NCI-H128 (cell line): ENCODE measurements around the gene RADIL.
"Not testable (repeated sequence)": the region's sequence is repeated elsewhere in the genome, so short reads cannot be mapped to it uniquely, and the experiment has no call there.

ENCODE experiments used
- DNase-seq: peaks from one replicate; lab custom pipeline; 2025; ENCODE audit not compliant: unreplicated experiment; lab: John Stamatoyannopoulos, UW

RADIL gene

GRCh38 chr7:4809666-4810065 lies 73.8 kb downstream of the RADIL start:
- DNase-seq = no peak

- DNase-seq = no peak
These were observed 74.4 kb downstream of the RADIL start for GRCh38 chr7:4809091-4809591.

DNA sequence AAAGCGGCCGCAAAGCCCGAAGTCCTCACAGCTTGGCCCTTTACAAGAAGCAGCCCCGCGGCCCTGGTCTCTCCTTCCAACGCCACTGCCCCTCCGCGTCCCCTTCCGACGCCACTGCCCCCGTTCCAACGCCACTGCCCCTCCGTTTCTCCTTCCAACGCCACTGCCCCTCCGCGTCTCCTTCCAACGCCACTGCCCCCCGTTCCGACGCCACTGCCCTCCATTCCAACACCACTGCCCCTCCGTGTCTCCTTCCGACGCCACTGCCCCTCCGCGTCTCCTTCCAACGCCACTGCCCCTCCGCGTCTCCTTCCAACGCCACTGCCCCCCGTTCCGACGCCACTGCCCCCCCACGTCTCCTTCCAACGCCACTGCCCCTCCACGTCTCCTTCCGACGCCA lies 75.0 kb downstream of the RADIL start:
- DNase-seq = no peak

DNA sequence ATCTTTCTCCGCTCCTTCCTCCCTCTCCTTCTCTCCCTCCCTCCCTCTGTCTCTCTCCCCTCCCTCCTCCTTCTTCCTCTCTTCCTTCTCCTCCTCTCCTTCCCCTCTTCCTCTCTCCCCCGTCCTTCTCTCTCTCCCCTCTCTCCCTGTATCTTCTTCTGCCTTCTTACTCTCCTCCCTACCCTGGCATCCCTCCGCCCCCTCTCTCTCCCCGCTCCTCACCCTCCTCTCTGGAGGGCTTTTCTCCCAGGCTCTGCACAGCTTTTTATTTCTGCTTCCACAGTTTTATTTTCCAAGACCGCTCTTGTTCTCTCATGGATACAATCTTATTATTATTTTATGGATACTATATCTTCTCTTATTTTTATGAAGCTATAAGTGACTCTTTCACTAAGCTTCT lies 75.5 kb downstream of the RADIL start:
- DNase-seq = no peak

DNA sequence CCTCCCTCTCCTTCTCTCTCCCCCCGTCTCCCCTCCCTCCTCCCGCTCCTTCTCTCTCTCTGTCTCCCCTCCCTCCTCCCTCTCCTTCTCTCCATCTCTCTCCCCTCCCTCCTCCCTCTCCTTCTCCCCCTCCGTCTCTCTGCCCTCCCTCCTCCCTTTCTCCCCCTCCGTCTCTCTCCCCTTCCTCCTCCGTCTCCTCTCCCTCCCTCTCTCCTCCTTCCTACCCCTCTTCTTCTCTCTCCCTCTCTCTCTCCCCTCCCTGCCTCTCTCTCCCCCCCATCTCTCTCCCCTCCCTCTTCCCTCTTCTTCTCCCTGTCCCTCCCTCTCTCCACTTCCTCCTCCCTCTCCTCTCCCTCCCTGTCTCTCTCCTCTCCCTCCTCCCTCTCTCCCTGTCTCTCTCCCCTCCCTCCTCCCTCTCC lies 75.9 kb downstream of the RADIL start:
- DNase-seq = no peak

- no peak for DNase-seq
These were observed 76.4 kb downstream of the RADIL start for GRCh38 chr7:4806983-4807597.

GRCh38 chr7:4805984-4806300 lies 77.6 kb downstream of the RADIL start:
- no peak for DNase-seq

GRCh38 chr7:4805110-4805983 lies 78.2 kb downstream of the RADIL start:
- no peak for DNase-seq

DNA sequence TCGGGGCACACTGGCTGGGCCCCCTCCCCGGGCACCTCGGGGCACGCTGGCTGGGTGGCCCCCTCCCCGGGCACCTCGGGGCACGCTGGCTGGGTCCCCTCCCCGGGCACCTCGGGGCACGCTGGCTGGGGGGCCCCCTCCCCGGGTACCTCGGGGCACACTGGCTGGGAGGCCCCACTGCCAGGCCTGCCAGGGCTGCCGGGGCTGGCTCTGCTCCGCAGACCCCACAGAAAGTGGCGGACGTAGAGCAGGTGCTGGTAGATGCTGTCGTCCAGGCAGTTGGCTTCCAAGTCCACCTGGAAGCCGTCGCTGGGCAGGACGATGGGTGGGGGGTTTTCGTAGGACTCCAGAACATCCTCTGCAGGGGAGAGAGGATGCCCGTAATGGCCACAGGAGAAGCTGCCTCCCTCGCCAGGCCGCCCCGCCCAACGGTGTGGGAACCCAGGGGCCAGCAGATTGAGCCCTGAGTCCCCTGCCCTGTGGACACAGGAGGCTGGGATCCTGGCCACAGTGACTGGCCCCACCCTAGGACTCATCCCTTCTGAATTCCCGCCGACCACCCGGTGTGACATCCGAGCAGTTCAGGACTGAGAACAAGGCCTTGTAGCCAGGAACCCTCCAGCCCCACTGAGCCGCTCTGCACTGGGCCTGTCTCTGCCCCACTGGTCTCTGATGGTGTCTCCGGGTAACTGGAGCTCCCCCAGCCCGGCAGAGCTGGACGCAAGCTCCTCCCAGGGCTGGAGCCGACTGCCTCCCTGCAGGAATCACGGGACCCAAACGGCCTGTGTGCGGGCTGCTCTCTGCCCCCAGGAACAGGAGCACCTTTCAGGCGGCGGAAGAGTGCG lies 79.9 kb downstream of the RADIL start:
- DNase-seq = no peak

GRCh38 chr7:4802577-4802976 lies 80.9 kb downstream of the RADIL start:
- DNase-seq = not testable (repeated sequence)

DNA sequence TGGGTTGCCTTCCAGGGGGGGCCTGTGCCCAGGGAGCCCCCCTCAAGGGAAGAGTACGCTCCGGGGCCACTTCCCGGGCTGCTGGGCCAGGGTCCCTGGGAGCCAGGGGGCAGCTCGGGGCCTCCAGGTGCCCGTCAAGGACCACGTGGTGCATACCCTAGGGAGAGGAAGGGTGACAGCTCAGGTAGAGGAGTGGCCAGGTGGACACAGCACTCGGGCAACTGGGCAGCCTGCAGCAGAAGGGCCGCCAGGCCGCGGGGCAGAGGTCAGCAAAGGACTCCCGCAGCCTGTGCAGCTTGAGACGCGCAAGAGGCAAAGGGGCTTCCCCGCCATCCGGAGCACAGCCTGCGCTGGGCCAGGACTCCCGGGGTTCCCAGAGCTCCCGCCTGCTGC lies 81.7 kb downstream of the RADIL start:
- no peak for DNase-seq

DNA sequence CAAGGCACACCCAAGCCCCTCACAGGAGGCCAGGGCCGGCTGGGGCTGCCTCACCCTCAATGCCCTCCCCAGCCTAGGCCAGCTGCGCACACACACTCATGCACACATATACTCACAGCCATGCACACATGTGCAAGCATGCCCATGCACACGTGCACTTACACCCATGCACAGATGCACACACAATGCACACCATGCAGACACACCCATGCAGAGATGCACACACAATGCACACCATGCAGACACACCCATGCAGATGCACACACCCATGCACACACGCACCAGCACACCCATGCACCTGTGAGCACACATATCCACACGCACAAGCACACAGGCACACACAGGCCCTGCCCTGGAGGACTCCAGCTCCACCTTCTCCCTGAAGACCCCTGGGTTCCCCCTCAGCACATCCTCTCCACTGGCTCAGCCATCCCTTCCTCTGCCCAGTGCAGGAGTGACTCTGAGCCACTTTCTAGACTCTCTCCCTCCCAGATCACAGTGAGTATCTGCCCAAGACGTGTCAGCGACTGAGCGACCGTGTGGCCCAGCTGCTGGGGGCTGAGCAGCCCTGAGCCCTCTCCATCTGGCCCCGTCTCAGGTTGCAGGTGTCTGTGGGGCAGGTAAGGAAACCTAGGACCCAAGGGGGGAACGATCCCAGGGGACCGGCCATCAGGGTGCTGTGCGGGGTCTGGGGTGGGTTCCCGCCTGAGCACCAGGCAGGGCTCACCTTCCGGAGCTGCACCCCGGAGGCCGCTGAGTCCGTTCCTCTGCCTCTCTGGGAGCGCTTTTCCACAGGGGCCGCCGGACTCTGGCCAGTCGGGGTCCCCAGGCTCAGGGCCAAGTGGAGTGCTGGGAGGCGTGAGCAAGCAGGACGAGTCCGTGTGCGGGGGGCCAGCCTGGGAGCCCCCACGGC lies 82.3 kb downstream of the RADIL start:
- no peak for DNase-seq

DNA sequence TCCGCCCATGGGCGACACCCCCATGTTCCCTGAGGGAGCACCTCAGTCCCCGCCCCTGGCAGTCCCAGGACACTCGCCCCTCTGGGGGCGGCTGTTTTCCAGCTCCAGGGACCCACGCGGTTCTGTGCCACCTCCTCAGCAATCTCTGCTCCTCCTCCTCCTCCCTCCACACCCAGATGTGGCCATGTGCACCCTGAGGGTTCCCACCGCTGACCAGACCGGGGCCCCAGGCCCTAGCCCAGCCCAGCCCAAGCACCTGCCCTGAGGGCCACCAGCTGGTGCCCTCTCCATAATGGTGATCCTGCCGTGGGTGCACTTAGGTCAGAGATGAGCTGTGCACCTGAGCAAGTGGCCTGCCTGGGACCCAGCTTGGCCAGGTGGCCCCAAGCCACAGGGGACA lies 83.0 kb downstream of the RADIL start:
- DNase-seq = no peak

DNA sequence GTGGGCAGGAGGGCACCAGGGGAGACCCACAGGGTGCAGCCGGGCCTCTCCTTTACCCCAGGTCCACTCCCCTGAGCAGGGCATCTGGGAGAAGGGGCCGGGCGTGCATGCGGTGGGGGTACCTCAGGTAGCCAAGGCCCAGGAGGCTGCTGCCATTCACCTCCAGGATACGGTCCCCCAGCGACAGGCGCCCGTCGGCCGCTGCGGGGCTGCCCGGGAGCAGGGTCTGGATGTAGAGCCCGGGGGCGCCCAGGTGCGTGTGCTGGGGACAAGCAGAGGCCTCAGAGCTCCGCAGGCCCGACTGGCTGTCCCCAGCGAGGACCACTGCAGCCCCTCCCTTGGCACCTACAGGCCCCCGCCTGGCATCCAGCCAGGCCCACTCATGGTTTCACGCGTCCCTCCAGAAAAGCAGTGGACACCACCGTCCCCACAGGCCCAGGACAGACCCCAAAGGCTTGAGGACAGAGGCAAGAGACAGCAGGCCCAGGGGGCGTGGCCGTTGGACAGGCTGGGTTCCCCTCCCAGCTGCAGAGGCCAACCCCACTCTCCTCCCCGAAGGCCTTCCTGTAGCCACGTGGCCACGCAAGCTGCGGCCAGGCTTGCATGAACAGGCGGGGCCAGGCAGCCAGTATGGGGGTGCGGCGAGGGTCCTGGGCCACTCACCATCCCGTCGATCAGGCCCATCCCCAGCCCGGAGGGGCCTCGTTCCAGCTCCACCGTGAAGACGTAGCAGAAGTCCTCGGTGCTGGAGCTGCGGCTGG lies 83.8 kb downstream of the RADIL start:
- DNase-seq = no peak

GRCh38 chr7:4798706-4799235 lies 84.7 kb downstream of the RADIL start:
- DNase-seq = no peak

DNA sequence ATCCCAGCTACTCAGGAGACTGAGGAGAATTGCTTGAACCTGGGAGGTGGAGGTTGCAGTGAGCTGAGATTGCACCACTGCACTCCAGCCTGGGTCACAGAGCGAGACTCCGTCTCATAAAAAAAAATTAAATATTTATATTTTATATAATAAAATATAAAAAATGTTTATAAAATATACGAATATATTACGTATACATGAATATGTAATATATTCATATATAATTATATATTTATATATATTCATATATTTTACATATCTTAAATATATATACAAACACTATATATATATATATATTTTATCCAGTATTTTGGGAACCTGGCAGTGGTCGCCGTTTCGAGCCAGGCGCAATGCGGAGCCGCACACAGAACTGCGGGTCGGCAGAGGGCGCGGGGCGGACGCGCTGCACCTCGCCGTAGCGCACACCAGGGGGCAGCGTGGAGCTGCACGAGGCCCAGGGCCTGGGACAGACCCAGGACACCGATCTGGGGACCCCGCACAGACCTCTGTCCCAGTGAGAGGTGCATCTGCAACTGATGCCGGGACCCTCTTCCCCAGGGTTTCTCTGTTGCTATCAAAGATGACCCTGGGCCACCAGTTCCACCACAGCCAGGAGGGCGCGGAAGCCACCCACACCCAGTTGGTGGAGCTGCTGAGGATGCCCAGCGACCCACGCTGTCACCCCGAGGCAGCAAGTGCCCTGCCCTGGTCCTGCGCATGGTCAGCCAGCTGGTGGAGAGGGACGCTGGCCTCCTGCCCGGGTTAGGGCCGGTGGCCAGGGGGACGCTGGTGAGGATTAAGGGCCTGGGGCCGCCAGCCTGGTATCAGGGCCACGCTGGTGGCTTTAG lies 85.4 kb downstream of the RADIL start:
- no peak for DNase-seq

- no peak for DNase-seq
These were observed 87.1 kb downstream of the RADIL start for GRCh38 chr7:4796453-4796852.

DNA sequence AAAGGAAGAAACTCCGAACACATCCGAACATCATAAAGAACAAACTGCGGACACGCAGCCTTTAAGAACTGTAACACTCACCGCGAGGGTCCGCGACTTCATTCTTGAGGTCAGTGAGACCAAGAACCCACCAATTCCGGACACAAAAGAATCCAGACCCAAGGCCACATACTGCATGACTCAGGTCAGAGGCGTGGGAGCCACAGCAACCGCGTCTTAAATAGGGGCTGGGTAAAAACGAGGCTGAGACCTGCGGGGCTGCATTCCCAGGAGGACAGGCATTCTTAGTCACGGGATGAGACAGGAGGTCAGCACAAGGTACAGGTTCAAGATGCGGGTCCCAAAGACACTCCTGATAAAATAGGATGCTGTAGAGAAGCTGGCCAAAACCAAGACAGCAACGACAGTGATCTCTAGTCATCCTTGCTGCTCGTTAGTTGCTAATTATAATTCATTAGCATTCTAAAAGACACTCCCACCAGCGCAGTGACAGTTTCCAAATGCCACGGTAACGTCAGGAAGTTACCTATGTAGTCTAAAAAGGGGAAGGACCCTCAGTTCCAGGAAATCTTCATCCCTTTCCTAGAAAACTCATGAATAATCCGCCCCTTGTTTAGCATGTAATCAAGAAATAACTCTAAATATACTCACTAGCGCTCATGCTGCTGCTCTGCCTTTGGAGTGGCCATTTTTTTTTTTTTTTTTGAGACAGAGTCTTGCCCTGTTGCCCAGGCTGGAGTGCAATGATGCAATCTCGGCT lies 88.7 kb downstream of the RADIL start:
- no peak for DNase-seq
